Kidney (tissue), 14 donors: ENCODE results near the gene FAM180B. TPM values are rescaled to one million over a fixed set of nuclear protein-coding genes. Genes with fewer than 3 reads are reported as not detected.
"Not testable (repeated sequence)": the region's sequence is repeated elsewhere in the genome, so short reads cannot be mapped to it uniquely, and the experiment has no call there.

ENCODE experiments used
- DNase-seq, 5 donors: peaks; one replicate each; pipeline ENCODE4 v3.0.0-alpha.2; 2013 to 2020
- FAIRE-seq: peaks from 2 replicates; lab custom pipeline; 2012; peaks lifted over from hg19 to GRCh38; lab: Jason Lieb, UNC
- H3K27ac ChIP-seq, 2 donors: one replicate each; pipeline ENCODE4 v1.7.0; 2013; ENCODE audit warnings: low read depth in 2 of 2, low read length in 2 of 2, inconsistent platforms in 1 of 2
- H3K27me3 ChIP-seq: one replicate; pipeline ENCODE4 v1.7.1; 2013; ENCODE audit warnings: low read length, inconsistent platforms; ENCODE audit not compliant: control insufficient read depth, insufficient read depth
- H3K36me3 ChIP-seq, 3 donors: one replicate each; pipeline versions ENCODE4 v1.7.0 to v1.7.1; 2013; ENCODE audit warnings: low read length in 3 of 3, control low read depth in 1 of 3, inconsistent platforms in 1 of 3; ENCODE audit not compliant: insufficient read depth in 3 of 3, control insufficient read depth in 2 of 3
- H3K4me1 ChIP-seq, 3 donors: one replicate each; pipeline versions ENCODE4 v1.7.0 to v1.7.1; 2013; ENCODE audit warnings: low read length in 3 of 3, inconsistent platforms in 1 of 3, low read depth in 1 of 3; ENCODE audit not compliant: control insufficient read depth in 2 of 3, insufficient read depth in 2 of 3
- H3K4me3 ChIP-seq, 3 donors: one replicate each; pipeline versions ENCODE4 v1.7.0 to v1.8.1; 2013; ENCODE audit warnings: low read length in 3 of 3, control low read depth in 1 of 3, inconsistent platforms in 1 of 3
- H3K9ac ChIP-seq, 3 donors: one replicate each; pipeline versions ENCODE4 v1.7.0 to v1.7.1; 2013; ENCODE audit warnings: low read length in 3 of 3, control low read depth in 1 of 3, inconsistent platforms in 1 of 3
- H3K9me3 ChIP-seq, 3 donors: one replicate each; pipeline versions ENCODE4 v1.7.0 to v1.7.1; 2013; ENCODE audit warnings: low read length in 3 of 3, control low read depth in 1 of 3, inconsistent platforms in 1 of 3; ENCODE audit not compliant: control insufficient read depth in 2 of 3, insufficient read depth in 1 of 3
- CTCF ChIP-seq: IDR thresholded peaks from 3 replicates; pipeline ENCODE4 v1.5.1; 2012; ENCODE audit warnings: mild to moderate bottlenecking, moderate library complexity, borderline replicate concordance; ENCODE audit not compliant: insufficient read depth; ENCODE audit errors: extremely low read depth
- intact Hi-C: fragments of 100-400 bp; cut with DNase I; formaldehyde crosslinking; loops from one replicate; pipeline ENCODE4 v1.11.1; 2022
- polyA plus RNA-seq: library from polyadenylated mRNA; stranded (reverse); fragments of 350-450 nt; fragmentation: Illumina TruSeq; extraction: RNeasy Lipid Tissue Mini Kit (QIAGEN cat#74804); gene quantifications from one replicate; pipeline ENCODE4 v1.2.3, GENCODE V29; 2014; ENCODE audit warnings: low read depth, low replicate concordance; ENCODE audit not compliant: insufficient read depth
- total RNA-seq: library from RNA; stranded (reverse); fragmentation: NEBNext Ultra II Directional; extraction: Animal tissue kit (Norgen Biotek cat#: 25700); gene quantifications from one replicate; pipeline ENCODE4 v1.2.1, GENCODE V29; 2021
- donor health status: control.
- donor health status: control.
- donor health status: control.
- donor health status: control.
- donor health status: control.
- donor health status: DM: yes; HTN: yes; CAD: no.
- donor health status: Normal renal cell carcinoma (clear cell type).

The FAM180B gene
- total and polyA plus RNA-seq, 2 donors from 2014 or later: not detected

DNA sequence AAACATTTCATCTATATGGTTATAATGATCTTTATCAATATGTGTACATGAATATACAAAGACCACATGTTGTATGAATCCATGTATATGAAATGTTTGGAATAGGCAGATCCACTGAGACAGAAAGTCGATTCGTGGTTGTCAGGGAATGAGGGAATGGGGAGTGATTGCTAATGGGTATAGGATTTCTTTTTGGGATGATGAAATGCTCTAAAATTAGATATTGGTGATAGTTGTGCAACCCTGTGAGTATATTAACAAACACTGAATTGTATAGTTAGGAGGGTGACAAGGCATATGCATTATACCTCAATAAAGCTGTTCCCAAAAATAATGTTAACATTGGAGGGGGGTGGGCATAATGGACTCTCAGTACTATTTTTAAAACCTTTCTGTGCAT, 26.1 kb upstream of the FAM180B start:
- intact Hi-C loops: no loop called here
- Histone ChIP-seq H3K36me3 (no peaks in the 10 kb centered on the region), H3K27ac (no peak overlapping the region), H3K9ac (no peak overlapping the region), H3K4me3 (no peak overlapping the region), H3K4me1 (peaks cover 0 to 4% (median 0%) of the 10 kb centered on the region in 3 donors), H3K27me3 (no peaks in the 10 kb centered on the region), H3K9me3 (no peaks in the 10 kb centered on the region)
- no peak for TF ChIP-seq CTCF
- DNase-seq (no peak), FAIRE-seq (no peak)

DNA sequence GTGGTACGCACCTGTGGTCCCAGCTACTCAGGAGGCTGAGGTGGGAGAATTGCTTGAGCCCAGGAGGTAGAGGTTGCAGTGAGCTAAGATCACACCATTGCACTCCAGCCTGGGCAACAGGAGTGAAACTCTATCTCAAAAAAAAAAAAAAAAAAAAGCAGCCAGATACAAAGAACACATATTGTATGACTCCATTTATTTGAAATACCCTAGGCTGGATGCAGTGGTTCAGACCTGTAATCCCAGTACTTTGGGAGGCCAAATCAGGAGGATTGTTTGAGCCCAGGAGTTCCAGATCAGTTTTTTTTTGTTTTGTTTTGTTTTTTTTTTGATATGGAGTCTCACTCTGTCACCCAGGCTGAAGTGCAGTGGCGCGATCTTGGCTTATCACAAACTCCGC, 24.1 kb upstream of the FAM180B start:
- DNase-seq, H3K27me3 ChIP-seq, H3K9ac ChIP-seq, H3K9me3 ChIP-seq, H3K4me1 ChIP-seq, intact Hi-C loops, H3K4me3 ChIP-seq, FAIRE-seq, H3K36me3 ChIP-seq, H3K27ac ChIP-seq: not testable (repeated sequence)

GRCh38 chr11:47564366-47564765, 22.1 kb upstream of the FAM180B start:
- H3K27me3 ChIP-seq, H3K36me3 ChIP-seq, intact Hi-C loops, FAIRE-seq, DNase-seq, H3K4me1 ChIP-seq, H3K4me3 ChIP-seq, H3K9me3 ChIP-seq, H3K27ac ChIP-seq, H3K9ac ChIP-seq: not testable (repeated sequence)

- no peak for TF ChIP-seq CTCF
- Histone ChIP-seq H3K36me3 (peaks cover 0 to 4% (median 0%) of the 10 kb centered on the region in 3 donors), H3K9me3 (no peaks in the 10 kb centered on the region), H3K27me3 (no peaks in the 10 kb centered on the region), H3K9ac (peak overlapping the region in 2 of 3 donors; percentile 82 to 91), H3K27ac (peak overlapping the region; percentile 13 to 51), H3K4me3 (peak overlapping the region; percentile 60 to 87 (median 65)), H3K4me1 (peaks cover 0 to 8% (median 6%) of the 10 kb centered on the region in 3 donors)
- intact Hi-C loops: no loop called here
- FAIRE-seq (no peak), DNase-seq (no peak)
Observed at GRCh38 chr11:47564933-47565339, 21.5 kb upstream of the FAM180B start.
